ENCODE results near the gene CATSPER1. TPM values are rescaled to one million over a fixed set of nuclear protein-coding genes. Genes with fewer than 3 reads are reported as not detected.

Gene CATSPER1
- total and polyA plus RNA-seq, 2 of the 13 experiments (the other 11 are each of a cell fraction or from before 2014, with no cell fraction given): 0.17 TPM; not detected in 1

- TF ChIP-seq ZNF282 (IDR thresholded peaks at IDR 0.05; ENCODE audit: partially characterized antibody) (no peak), TBX2 (CRISPR knock-in tag; IDR thresholded peaks at IDR 0.05; ENCODE audit: borderline replicate concordance) (peak; percentile 21; the same call in 1 of the 2 replicates), ZMYM2 (CRISPR knock-in tag; IDR thresholded peaks at IDR 0.05) (no peak), ZNF24 (IDR thresholded peaks at IDR 0.05) (no peak), MEIS2 (CRISPR knock-in tag; IDR thresholded peaks at IDR 0.05) (0 out of 2 replicates have a peak, but pooled peaks have one; percentile 21)
These were observed 44.5 kb upstream of the CATSPER1 start (continued) for GRCh38 chr11:66070604-66071380.

- POLR2A ChIA-PET: interaction anchor here (0.7 to 5.1 kb wide), 5 partner anchors 11 to 219 kb away, joined by 3 to 40 read pairs (median 3); partner anchors contain the start of genes SF3B2 and YIF1A
- Histone ChIP-seq H3K4me3 (replicated peaks in 1 of 3; ENCODE audit: insufficient read depth in 1 of 3, low read depth in 2 of 3, low read length in 3 of 3) (peak within 1 kb of the TSS; percentile 82 to 88 (median 86)), H3K36me3 (replicated peaks in 1 of 2; ENCODE audit: control insufficient read depth in 1 of 2, insufficient read depth in 2 of 2, low read length in 2 of 2) (peaks cover 11 to 34% of the 10 kb centered on the region in 2 experiments), H3K27ac (ENCODE audit: extremely low read length, insufficient read depth, low read length) (peak within 1 kb of the TSS; percentile 59), H3K27me3 (ENCODE audit: control insufficient read depth in 1 of 2, insufficient read depth in 2 of 2, low read length in 2 of 2) (no peaks in the 10 kb centered on the region), H3K9me3 (ENCODE audit: low read length) (no peaks in the 10 kb centered on the region), H4K20me1 (ENCODE audit: insufficient read depth, low read length) (no peaks in the 10 kb centered on the region), H3K4me1 (ENCODE audit: insufficient read depth, low read length) (peaks cover 59% of the 10 kb centered on the region), H2AFZ (ENCODE audit: low read length) (no peak within 1 kb of the TSS), H3K9ac (ENCODE audit: insufficient read depth, low read depth, low read length) (peak within 1 kb of the TSS; percentile 82), H3K79me2 (ENCODE audit: insufficient read depth, low read length) (peaks cover 21% of the 10 kb centered on the region), H3K4me2 (ENCODE audit: low read depth, low read length) (peak within 1 kb of the TSS; percentile 89)
- 33% methylated on average over 2 of the region's 120 CpGs for WGBS (ENCODE audit: low lambda C conversion rate)
- ATAC-seq: peak; percentile 48
- FAIRE-seq: no peak
- CTCF ChIA-PET (ENCODE audit: low intra/inter-chr PET ratio, low total read pairs): no interaction called here
- in situ Hi-C loops (cut with HindIII; ENCODE audit: extremely low pct_ligation_motif_present, low pct_unique_long_range_greater_than_20kb): loop anchor here (5.0 kb wide), 1 partner anchor 62 kb away; no protein-coding TSS in a partner anchor
- no TSS peak for BruUV-seq (replicated peaks)
- peak; percentile 25 for DNase-seq (ENCODE audit: low spot score)
- intact Hi-C loops (cut with micrococcal nuclease; ENCODE audit: unreplicated experiment): loop anchor here (1.0 to 5.0 kb wide), 2 partner anchors 47 to 64 kb away; no protein-coding TSS in a partner anchor
- TF ChIP-seq POLR2AphosphoS5 (IDR thresholded peaks at IDR 0.05; ENCODE audit: low read depth, low read length) (peak; percentile 34; the same call in 1 of the 2 replicates), ZNF589 (CRISPR knock-in tag; conservative IDR thresholded peaks at IDR 0.05) (no peak), ZNF570 (CRISPR knock-in tag; IDR thresholded peaks at IDR 0.05; ENCODE audit: borderline replicate concordance) (no peak), UBTF (CRISPR knock-in tag; IDR thresholded peaks at IDR 0.05) (peak; percentile 52; the same call in 1 of the 2 replicates), TAF1 (CRISPR knock-in tag; IDR thresholded peaks at IDR 0.05) (0 out of 2 replicates have a peak, but pooled peaks have one; percentile 25), ERF (CRISPR knock-in tag; IDR thresholded peaks at IDR 0.05) (0 out of 2 replicates have a peak, but pooled peaks have one; percentile 23), ARID5B (CRISPR knock-in tag; IDR thresholded peaks at IDR 0.05) (peak; percentile 43; the same call in 1 of the 2 replicates)
These were observed 43.7 kb upstream of the CATSPER1 start, which contains the start of gene PACS1 for GRCh38 chr11:66069715-66070603. Gene PACS1, plus strand, starts transcription at chr11:66070272. Its CDS starts 215 bp downstream, at chr11:66070487.
